Heart left ventricle (tissue), 13 donors: ENCODE measurements around the gene INO80E.

Experiments used
- POLR2A ChIP-seq, 2 donors: fragments of 450-650 bp; IDR thresholded peaks; one replicate each; pipeline ENCODE4 v1.6.1; 2017; ENCODE audit warnings: antibody characterized with exemption in 2 of 2, mild to moderate bottlenecking in 2 of 2, moderate library complexity in 2 of 2
- TF ChIP-seq, protein P1 (sequence below), 12 donors: fragments of 200-600 bp; sonication (generic) in 4 of 12; IDR thresholded peaks; one replicate each; pipeline versions ENCODE4 v1.5.0 to v1.8.0; 2018 to 2022; ENCODE audit warnings: antibody characterized with exemption in 12 of 12, mild to moderate bottlenecking in 5 of 12
- donor health status: ischemic (EF 13 %, LVEDD 7.1; RV severe dilation, severe dysfunction).
- donor health status: DM: no; HTN: yes; CAD: no.
- donor health status: DM: no; HTN: no; CAD: no.
- donor health status: ischemic (EF 25% LVEDD 6.9; RV normal size, moderate dysfunction).
- donor health status: ischemic (EF 25% LVEDD 5.7; RV mildly dilated, moderate dysfunction).
- donor health status: ischemic (EF 35%, LVEDD 5.7; RV mildly dilated, moderate dysfunction).
- donor health status: nonischemic (EF 11% LVEDD 7.7; RV severe dilation, severe dysfunction).
- donor health status: DM: yes; HTN: yes; CAD: no.
- donor health status: PGD.
- donor health status: ischemic (EF 29% LVEDD 5.4; RV normal size, mild dysfunction).
- donor health status: nonischemic (EF 23%, LVEDD 6.1; RV moderate dilation, normal function).

DNA sequence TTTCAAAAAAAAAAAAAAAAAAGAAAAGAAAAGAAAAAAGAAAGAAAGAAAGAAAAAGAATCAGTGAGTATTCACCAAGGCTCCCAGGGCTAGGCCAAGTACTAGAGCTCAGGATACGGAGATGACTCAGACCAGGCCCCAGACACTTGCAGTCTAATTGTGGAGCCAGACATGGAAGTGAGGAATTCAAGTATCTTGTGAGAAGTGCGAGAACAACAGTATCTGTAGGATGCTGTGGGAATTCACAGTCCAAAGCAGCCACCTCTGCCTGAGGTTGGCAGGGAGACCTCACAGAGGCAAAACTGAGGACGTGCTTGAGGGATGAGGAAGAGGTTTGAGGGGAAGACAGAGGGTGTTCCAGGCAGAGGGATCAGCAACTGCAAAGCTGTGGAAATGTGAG is 55.5 kb downstream of the INO80E start:
- TF ChIP-seq, protein P1, sequence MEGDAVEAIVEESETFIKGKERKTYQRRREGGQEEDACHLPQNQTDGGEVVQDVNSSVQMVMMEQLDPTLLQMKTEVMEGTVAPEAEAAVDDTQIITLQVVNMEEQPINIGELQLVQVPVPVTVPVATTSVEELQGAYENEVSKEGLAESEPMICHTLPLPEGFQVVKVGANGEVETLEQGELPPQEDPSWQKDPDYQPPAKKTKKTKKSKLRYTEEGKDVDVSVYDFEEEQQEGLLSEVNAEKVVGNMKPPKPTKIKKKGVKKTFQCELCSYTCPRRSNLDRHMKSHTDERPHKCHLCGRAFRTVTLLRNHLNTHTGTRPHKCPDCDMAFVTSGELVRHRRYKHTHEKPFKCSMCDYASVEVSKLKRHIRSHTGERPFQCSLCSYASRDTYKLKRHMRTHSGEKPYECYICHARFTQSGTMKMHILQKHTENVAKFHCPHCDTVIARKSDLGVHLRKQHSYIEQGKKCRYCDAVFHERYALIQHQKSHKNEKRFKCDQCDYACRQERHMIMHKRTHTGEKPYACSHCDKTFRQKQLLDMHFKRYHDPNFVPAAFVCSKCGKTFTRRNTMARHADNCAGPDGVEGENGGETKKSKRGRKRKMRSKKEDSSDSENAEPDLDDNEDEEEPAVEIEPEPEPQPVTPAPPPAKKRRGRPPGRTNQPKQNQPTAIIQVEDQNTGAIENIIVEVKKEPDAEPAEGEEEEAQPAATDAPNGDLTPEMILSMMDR (IDR thresholded peaks at IDR 0.05): no peak
- TF ChIP-seq POLR2A (IDR thresholded peaks at IDR 0.05): no peak
